Type B pancreatic cell (in vitro differentiated cells): Measurements from ENCODE around the gene WAS. TPM values are rescaled to one million over a fixed set of nuclear protein-coding genes. Genes with fewer than 3 reads are reported as not detected.

Source experiments
- DNase-seq: peaks from one replicate; pipeline ENCODE4 v3.0.0; 2021; ENCODE audit warnings: mixed read lengths; ENCODE audit not compliant: unreplicated experiment; ENCODE audit errors: extremely low spot score
- H3K27ac Mint-ChIP-seq: 2 replicates; pipeline ENCODE4 v1.8.0; 2021; ENCODE audit warnings: mild to moderate bottlenecking, mixed read lengths
- H3K27me3 Mint-ChIP-seq: 2 replicates; pipeline ENCODE4 v1.8.0; 2021; ENCODE audit warnings: mixed read lengths
- H3K36me3 Mint-ChIP-seq: 2 replicates; pipeline ENCODE4 v1.8.0; 2021; ENCODE audit warnings: mixed read lengths
- H3K4me1 Mint-ChIP-seq: one replicate; pipeline ENCODE4 v1.8.0; 2021; ENCODE audit warnings: mixed read lengths; ENCODE audit not compliant: unreplicated experiment
- H3K4me3 Mint-ChIP-seq: 2 replicates; pipeline ENCODE4 v1.8.0; 2021; ENCODE audit warnings: mild to moderate bottlenecking, mixed read lengths
- H3K9me3 Mint-ChIP-seq: 2 replicates; pipeline ENCODE4 v1.8.0; 2021; ENCODE audit warnings: mixed read lengths
- total RNA-seq: library from RNA; stranded (reverse); gene quantifications from 2 replicates; pipeline ENCODE4 v1.2.1, GENCODE V29; 2021; ENCODE audit warnings: low replicate concordance
- TF ChIP-seq, protein P1 (sequence below): fragments of 200-600 bp; sonication (generic); conservative IDR thresholded peaks from 2 replicates; pipeline ENCODE4 v1.5.0; 2021; ENCODE audit warnings: antibody characterized with exemption, mild to moderate bottlenecking

The WAS gene
- total RNA-seq, 1 donor from 2014 or later, result 0.82 TPM

DNA sequence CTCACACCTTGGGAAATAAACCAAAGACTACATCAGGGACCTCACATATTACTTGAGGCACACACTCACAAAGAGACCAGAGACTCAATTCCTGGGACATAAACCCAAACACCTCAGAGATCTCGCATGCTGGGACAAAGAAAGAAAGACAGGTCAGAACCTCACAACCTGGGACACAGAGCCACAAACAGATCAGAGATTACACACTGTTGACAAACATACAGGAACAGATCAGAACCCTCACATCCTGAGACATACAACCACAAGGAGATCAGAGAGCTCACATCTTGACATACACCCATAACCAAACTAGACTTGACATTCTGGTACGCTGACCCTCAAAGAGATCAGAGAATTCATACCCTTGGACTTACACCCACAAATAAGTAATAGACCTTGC is 30.2 kb downstream of the WAS start:
- Mint-ChIP-seq H3K27me3 (no peaks in the 10 kb centered on the region), H3K4me3 (no peak overlapping the region), H3K36me3 (no peaks in the 10 kb centered on the region), H3K9me3 (no peaks in the 10 kb centered on the region), H3K4me1 (no peaks in the 10 kb centered on the region), H3K27ac (no peak overlapping the region)
- DNase-seq, result no peak
- TF ChIP-seq, protein P1, sequence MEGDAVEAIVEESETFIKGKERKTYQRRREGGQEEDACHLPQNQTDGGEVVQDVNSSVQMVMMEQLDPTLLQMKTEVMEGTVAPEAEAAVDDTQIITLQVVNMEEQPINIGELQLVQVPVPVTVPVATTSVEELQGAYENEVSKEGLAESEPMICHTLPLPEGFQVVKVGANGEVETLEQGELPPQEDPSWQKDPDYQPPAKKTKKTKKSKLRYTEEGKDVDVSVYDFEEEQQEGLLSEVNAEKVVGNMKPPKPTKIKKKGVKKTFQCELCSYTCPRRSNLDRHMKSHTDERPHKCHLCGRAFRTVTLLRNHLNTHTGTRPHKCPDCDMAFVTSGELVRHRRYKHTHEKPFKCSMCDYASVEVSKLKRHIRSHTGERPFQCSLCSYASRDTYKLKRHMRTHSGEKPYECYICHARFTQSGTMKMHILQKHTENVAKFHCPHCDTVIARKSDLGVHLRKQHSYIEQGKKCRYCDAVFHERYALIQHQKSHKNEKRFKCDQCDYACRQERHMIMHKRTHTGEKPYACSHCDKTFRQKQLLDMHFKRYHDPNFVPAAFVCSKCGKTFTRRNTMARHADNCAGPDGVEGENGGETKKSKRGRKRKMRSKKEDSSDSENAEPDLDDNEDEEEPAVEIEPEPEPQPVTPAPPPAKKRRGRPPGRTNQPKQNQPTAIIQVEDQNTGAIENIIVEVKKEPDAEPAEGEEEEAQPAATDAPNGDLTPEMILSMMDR, result no peak

DNA sequence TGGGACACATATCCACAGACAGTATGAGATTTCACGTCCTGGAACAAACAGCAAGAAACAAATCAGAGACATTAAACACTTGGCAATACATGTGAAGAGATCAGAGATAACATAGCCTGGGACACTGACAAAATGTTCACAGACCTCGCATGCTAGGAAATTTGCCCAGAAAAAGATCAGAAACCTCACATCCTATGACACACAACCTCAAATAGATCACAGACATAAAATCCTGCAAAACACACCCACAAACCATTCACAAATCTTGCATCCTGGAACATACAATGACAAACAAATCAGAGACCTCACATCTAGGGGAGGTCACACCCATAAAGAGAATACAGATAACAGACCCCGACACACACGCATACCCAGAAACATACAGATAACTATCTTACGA is 31.0 kb downstream of the WAS start:
- Mint-ChIP-seq H3K9me3 (no peaks in the 10 kb centered on the region), H3K4me1 (no peaks in the 10 kb centered on the region), H3K36me3 (no peaks in the 10 kb centered on the region), H3K4me3 (no peak overlapping the region), H3K27ac (no peak overlapping the region), H3K27me3 (no peaks in the 10 kb centered on the region)
- TF ChIP-seq, protein P1, result no peak
- DNase-seq, result no peak

DNA sequence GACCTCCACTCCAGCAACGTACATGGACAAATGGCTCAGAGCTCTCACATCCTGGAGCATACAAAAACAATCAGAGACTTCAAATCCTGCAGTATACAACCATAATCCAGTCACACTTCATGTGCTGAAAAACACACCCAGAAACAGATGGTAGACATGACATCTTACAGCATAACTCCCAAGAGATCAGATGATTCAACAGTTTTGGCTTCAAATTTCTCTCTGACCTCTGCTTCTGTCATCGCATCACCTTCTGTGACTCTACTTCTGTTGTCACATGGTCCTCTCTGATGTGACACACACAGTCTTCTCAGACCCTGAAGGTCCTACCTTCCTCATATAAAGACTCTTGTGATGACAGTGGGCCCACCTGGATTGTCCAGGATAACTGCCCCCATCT is 31.5 kb downstream of the WAS start:
- TF ChIP-seq, protein P1, result no peak
- Mint-ChIP-seq H3K27me3 (no peaks in the 10 kb centered on the region), H3K9me3 (no peaks in the 10 kb centered on the region), H3K27ac (no peak overlapping the region), H3K4me1 (no peaks in the 10 kb centered on the region), H3K36me3 (no peaks in the 10 kb centered on the region), H3K4me3 (no peak overlapping the region)
- DNase-seq, result no peak

DNA sequence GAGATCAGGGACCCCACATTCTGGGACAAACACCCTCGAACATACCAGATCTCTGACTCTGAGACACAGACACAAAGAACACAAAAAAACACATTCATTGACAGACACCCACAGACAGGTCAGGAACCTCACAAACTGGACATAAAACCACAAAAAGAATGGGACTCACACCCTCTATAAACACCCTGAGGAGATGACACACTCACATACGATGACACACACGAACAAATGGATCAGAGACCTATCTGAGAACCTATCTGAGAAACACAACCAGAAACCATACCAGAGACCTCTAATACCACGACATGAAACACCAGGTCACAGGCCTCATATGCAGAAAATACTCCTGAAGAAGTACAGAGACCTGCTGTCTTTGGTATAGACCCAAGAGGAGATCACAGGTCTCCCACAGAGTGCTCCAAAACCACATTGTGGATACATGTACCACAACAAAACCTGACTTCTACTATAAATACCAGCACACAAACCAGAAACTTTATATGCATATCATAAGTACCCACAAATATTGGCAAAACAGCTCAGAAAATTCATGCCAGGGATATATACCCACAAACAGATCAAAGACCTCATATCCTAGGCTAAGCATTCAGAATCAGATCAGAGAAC is 32.4 kb downstream of the WAS start:
- TF ChIP-seq, protein P1, result no peak
- H3K4me1 Mint-ChIP-seq, result no peaks in the 10 kb centered on the region
- DNase-seq, result no peak
- H3K9me3 Mint-ChIP-seq, result no peaks in the 10 kb centered on the region
- H3K4me3 Mint-ChIP-seq, result no peak overlapping the region
- H3K36me3 Mint-ChIP-seq, result no peaks in the 10 kb centered on the region
- H3K27ac Mint-ChIP-seq, result no peak overlapping the region
- H3K27me3 Mint-ChIP-seq, result no peaks in the 10 kb centered on the region

DNA sequence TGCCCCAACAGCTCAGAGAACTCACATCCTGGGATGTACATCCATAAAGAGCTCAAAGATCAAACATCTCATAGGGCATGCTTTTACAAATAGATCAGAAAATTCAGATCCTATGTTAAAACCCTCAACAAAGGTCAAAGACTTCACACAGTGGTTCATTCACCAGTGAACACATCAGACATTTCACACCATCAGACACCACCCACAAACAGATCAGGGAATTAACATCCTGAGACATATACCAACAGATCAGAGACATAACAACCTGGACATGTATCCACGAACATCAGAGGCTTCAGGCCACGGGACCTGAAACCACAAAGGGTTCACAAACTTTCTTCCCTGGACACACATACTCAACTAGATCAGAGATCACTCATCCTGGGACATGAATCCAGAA is 36.4 kb downstream of the WAS start:
- H3K27ac Mint-ChIP-seq, result no peak overlapping the region
- no peaks in the 10 kb centered on the region for H3K9me3 Mint-ChIP-seq
- H3K36me3 Mint-ChIP-seq, result no peaks in the 10 kb centered on the region
- H3K4me1 Mint-ChIP-seq, result no peaks in the 10 kb centered on the region
- DNase-seq, result no peak
- TF ChIP-seq, protein P1, result no peak
- no peak overlapping the region for H3K4me3 Mint-ChIP-seq
- no peaks in the 10 kb centered on the region for H3K27me3 Mint-ChIP-seq
